ENCODE measurements around the gene AMHR2. TPM values are rescaled to one million over a fixed set of nuclear protein-coding genes. Genes with fewer than 3 reads are reported as not detected.

AMHR2 gene
- total and polyA plus RNA-seq, 9 donors = 11.2 to 48.6 (median 32.5) TPM

GRCh38 chr12:53465679-53466078, 42.0 kb downstream of the AMHR2 start:
- Histone ChIP-seq H3K4me3 (no peak overlapping the region), H3K36me3 (no peaks in the 10 kb centered on the region), H3K27ac (no peak overlapping the region), H3K9me3 (no peaks in the 10 kb centered on the region), H3K4me1 (ENCODE audit: insufficient read depth) (no peaks in the 10 kb centered on the region), H3K27me3 (no peaks in the 10 kb centered on the region)
- intact Hi-C loops (cut with DNase I) = no loop called here
- 7 to 32% (median 7%) methylated on average over 2 of the region's 2 CpGs for WGBS, 3 donors
- no peak for DNase-seq
- TF ChIP-seq EP300 (IDR thresholded peaks at IDR 0.05) (no peak), POLR2A (IDR thresholded peaks at IDR 0.05) (no peak), CTCF (IDR thresholded peaks at IDR 0.05) (no peak)

GRCh38 chr12:53466640-53467039, 43.0 kb downstream of the AMHR2 start:
- no peaks in the 10 kb centered on the region for H3K27me3 ChIP-seq
- DNase-seq = no peak
- H3K4me3 ChIP-seq = no peak overlapping the region
- intact Hi-C loops (cut with DNase I) = no loop called here
- no peaks in the 10 kb centered on the region for H3K36me3 ChIP-seq
- TF ChIP-seq POLR2A (IDR thresholded peaks at IDR 0.05) = no peak
- TF ChIP-seq CTCF (IDR thresholded peaks at IDR 0.05) = no peak
- TF ChIP-seq EP300 (IDR thresholded peaks at IDR 0.05) = no peak
- no peaks in the 10 kb centered on the region for H3K4me1 ChIP-seq (ENCODE audit: insufficient read depth)
- H3K27ac ChIP-seq = no peak overlapping the region
- 70 to 71% (median 70%) methylated on average over 4 of the region's 4 CpGs for WGBS, 3 donors
- H3K9me3 ChIP-seq = no peaks in the 10 kb centered on the region

- Histone ChIP-seq H3K27me3 (no peaks in the 10 kb centered on the region), H3K9me3 (no peaks in the 10 kb centered on the region), H3K4me1 (ENCODE audit: insufficient read depth) (no peaks in the 10 kb centered on the region), H3K4me3 (no peak overlapping the region), H3K27ac (no peak overlapping the region), H3K36me3 (no peaks in the 10 kb centered on the region)
- intact Hi-C loops (cut with DNase I) = no loop called here
- no peak for DNase-seq
- TF ChIP-seq POLR2A (IDR thresholded peaks at IDR 0.05) (no peak), EP300 (IDR thresholded peaks at IDR 0.05) (no peak), CTCF (IDR thresholded peaks at IDR 0.05) (no peak)
- 54 to 64% (median 57%) methylated on average over 5 of the region's 5 CpGs for WGBS, 3 donors
Observed at GRCh38 chr12:53467082-53467481, 43.4 kb downstream of the AMHR2 start.

GRCh38 chr12:53467880-53468279, 44.2 kb downstream of the AMHR2 start:
- no peak overlapping the region for H3K27ac ChIP-seq
- TF ChIP-seq CTCF (IDR thresholded peaks at IDR 0.05) = no peak
- TF ChIP-seq POLR2A (IDR thresholded peaks at IDR 0.05) = no peak
- no peak for TF ChIP-seq EP300 (IDR thresholded peaks at IDR 0.05)
- H3K36me3 ChIP-seq = no peaks in the 10 kb centered on the region
- 49 to 62% (median 52%) methylated on average over 2 of the region's 2 CpGs for WGBS, 3 donors
- no peaks in the 10 kb centered on the region for H3K4me1 ChIP-seq (ENCODE audit: insufficient read depth)
- no peaks in the 10 kb centered on the region for H3K9me3 ChIP-seq
- H3K27me3 ChIP-seq = no peaks in the 10 kb centered on the region
- intact Hi-C loops (cut with DNase I) = no loop called here
- no peak for DNase-seq
- H3K4me3 ChIP-seq = no peak overlapping the region

- intact Hi-C loops (cut with DNase I) = no loop called here
- no peaks in the 10 kb centered on the region for H3K27me3 ChIP-seq
- no peak overlapping the region for H3K4me3 ChIP-seq
- TF ChIP-seq EP300 (IDR thresholded peaks at IDR 0.05) (no peak), CTCF (IDR thresholded peaks at IDR 0.05) (no peak), POLR2A (IDR thresholded peaks at IDR 0.05) (no peak)
- 52 to 69% (median 65%) methylated on average over 1 of the region's 1 CpG for WGBS, 3 donors
- H3K9me3 ChIP-seq = no peaks in the 10 kb centered on the region
- H3K4me1 ChIP-seq (ENCODE audit: insufficient read depth) = no peaks in the 10 kb centered on the region
- H3K27ac ChIP-seq = no peak overlapping the region
- DNase-seq = no peak
- H3K36me3 ChIP-seq = no peaks in the 10 kb centered on the region
Observed at GRCh38 chr12:53468282-53468681, 44.6 kb downstream of the AMHR2 start.
